GM23338 (cell line): ENCODE measurements around the gene UBE3B.

Experiments
- CREB1 ChIP-seq: fragments of 250-450 bp; sonication (Bioruptor Pico); IDR thresholded peaks from 2 replicates; pipeline ENCODE4 v1.5.0; 2020; ENCODE audit warnings: low read depth, mild to moderate bottlenecking, moderate library complexity
- CTCF ChIP-seq, 2 experiments: fragments of 200-600 bp in 1 of 2; sonication (generic) in 1 of 2; conservative IDR thresholded peaks; 2 replicates each; pipeline versions ENCODE4 v1.5.1 to v1.6.1; 2016 to 2017; ENCODE audit warnings: antibody characterized with exemption in 2 of 2, low read depth in 2 of 2, mild to moderate bottlenecking in 2 of 2, moderate library complexity in 1 of 2
- EZH2 ChIP-seq: fragments of 200-600 bp; sonication (generic); IDR thresholded peaks from one replicate; pipeline ENCODE4 v1.8.0; 2017; ENCODE audit warnings: antibody characterized with exemption, mild to moderate bottlenecking, low read depth; ENCODE audit not compliant: unreplicated experiment
- EZH2phosphoT487 ChIP-seq: fragments of 200-600 bp; sonication (generic); IDR thresholded peaks from one replicate; pipeline ENCODE4 v1.8.1; 2018; ENCODE audit warnings: antibody characterized with exemption; ENCODE audit not compliant: unreplicated experiment
- JUNB ChIP-seq: IDR thresholded peaks from one replicate; pipeline ENCODE4 v1.6.1; 2016; ENCODE audit warnings: antibody characterized with exemption; ENCODE audit not compliant: unreplicated experiment
- NANOG ChIP-seq: IDR thresholded peaks from 2 replicates; pipeline ENCODE4 v1.6.1; 2016; ENCODE audit warnings: antibody characterized with exemption, borderline replicate concordance
- POLR2AphosphoS5 ChIP-seq: IDR thresholded peaks from 2 replicates; pipeline ENCODE4 v1.6.1; 2016; ENCODE audit warnings: antibody characterized with exemption, low read depth
- REST ChIP-seq: IDR thresholded peaks from one replicate; pipeline ENCODE4 v1.6.1; 2018; ENCODE audit warnings: antibody characterized with exemption; ENCODE audit not compliant: unreplicated experiment
- ZNF331 ChIP-seq: fragments of 250-450 bp; sonication (Bioruptor Pico); IDR thresholded peaks from 2 replicates; pipeline ENCODE4 v1.5.0; 2020; ENCODE audit warnings: low read depth, mild to moderate bottlenecking, moderate library complexity

GRCh38 chr12:109462868-109463692, 14.4 kb upstream of the UBE3B start:
- TF ChIP-seq EZH2phosphoT487 (no peak), EZH2 (no peak), CTCF (conservative IDR thresholded peaks at IDR 0.05; ENCODE audit: low read depth in 2 of 2) (no peak), CREB1 (CRISPR knock-in tag) (no peak), POLR2AphosphoS5 (no peak), REST (no peak), NANOG (no peak; the same call in 1 of the 2 replicates), ZNF331 (CRISPR knock-in tag) (no peak), JUNB (no peak)
